ENCODE measurements around the gene KIF23.

DNA sequence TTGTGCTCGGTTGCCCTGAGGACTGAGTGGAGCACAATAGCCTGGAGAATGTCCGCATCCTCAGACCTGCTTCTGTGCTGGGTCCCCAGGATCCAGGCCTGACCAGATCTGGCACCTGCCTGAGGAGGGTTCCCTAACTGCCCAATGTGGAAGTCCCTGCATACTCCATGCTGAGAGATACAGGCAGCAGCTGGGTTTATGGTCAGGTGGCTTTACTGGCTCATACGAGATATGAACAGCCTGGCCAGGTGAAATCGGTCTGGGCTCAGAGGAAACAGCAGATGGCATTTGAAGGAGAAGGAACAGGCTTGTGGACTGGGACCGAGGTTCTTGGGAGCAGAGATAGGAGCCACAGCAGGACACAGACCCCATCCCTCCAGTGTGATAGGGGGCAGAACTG, 18.2 kb upstream of the KIF23 start:
- TF ChIP-seq, protein P1, sequence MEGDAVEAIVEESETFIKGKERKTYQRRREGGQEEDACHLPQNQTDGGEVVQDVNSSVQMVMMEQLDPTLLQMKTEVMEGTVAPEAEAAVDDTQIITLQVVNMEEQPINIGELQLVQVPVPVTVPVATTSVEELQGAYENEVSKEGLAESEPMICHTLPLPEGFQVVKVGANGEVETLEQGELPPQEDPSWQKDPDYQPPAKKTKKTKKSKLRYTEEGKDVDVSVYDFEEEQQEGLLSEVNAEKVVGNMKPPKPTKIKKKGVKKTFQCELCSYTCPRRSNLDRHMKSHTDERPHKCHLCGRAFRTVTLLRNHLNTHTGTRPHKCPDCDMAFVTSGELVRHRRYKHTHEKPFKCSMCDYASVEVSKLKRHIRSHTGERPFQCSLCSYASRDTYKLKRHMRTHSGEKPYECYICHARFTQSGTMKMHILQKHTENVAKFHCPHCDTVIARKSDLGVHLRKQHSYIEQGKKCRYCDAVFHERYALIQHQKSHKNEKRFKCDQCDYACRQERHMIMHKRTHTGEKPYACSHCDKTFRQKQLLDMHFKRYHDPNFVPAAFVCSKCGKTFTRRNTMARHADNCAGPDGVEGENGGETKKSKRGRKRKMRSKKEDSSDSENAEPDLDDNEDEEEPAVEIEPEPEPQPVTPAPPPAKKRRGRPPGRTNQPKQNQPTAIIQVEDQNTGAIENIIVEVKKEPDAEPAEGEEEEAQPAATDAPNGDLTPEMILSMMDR (optimal IDR thresholded peaks at IDR 0.05 in 1 of 3, IDR thresholded peaks at IDR 0.05 in 1 of 3, conservative IDR thresholded peaks at IDR 0.05 in 1 of 3; ENCODE audit: extremely low read depth in 1 of 3, insufficient read depth in 2 of 3, low read length in 3 of 3): no peak
- no peak for TF ChIP-seq EZH2 (IDR thresholded peaks at IDR 0.05; ENCODE audit: low read length)
